Jurkat, Clone E6-1 (cell line): ENCODE data around the gene SSX4B. TPM values are rescaled to one million over a fixed set of nuclear protein-coding genes. Genes with fewer than 3 reads are reported as not detected.
"Not testable (repeated sequence)": the region's sequence is repeated elsewhere in the genome, so short reads cannot be mapped to it uniquely, and the experiment has no call there.

Source experiments
- DNase-seq: peaks from one replicate; pipeline ENCODE4 v3.0.0-alpha.2; 2011; ENCODE audit warnings: low read depth, low spot score
- H3K4me3 ChIP-seq: 2 replicates; pipeline ENCODE4 v1.5.1; 2011; ENCODE audit warnings: mild to moderate bottlenecking, low read length, control low read depth, moderate library complexity
- polyA plus RNA-seq: library from polyadenylated mRNA; unstranded; fragments of >200 nt; gene quantifications from one replicate; pipeline ENCODE4 v1.2.1, GENCODE V29; 2012; ENCODE audit warnings: missing spikeins; ENCODE audit not compliant: insufficient read length, insufficient read depth

SSX4B gene
- not detected for polyA plus RNA-seq

- not testable (repeated sequence) for H3K4me3 ChIP-seq, DNase-seq
Measured at GRCh38 chrX:48411860-48412259, at the start of gene SSX4B. Gene SSX4B, minus strand, starts transcription at chrX:48411960. Its CDS starts 588 bp downstream, at chrX:48411372.

GRCh38 chrX:48460606-48461005, 48.8 kb upstream of the SSX4B start:
- no peak overlapping the region for H3K4me3 ChIP-seq
- no peak for DNase-seq

GRCh38 chrX:48460031-48460430, 48.3 kb upstream of the SSX4B start:
- no peak overlapping the region for H3K4me3 ChIP-seq
- DNase-seq: no peak

- H3K4me3 ChIP-seq: no peak overlapping the region
- DNase-seq: no peak
Measured at GRCh38 chrX:48459483-48459882, 47.7 kb upstream of the SSX4B start.

GRCh38 chrX:48458711-48459110, 47.0 kb upstream of the SSX4B start:
- DNase-seq: no peak
- no peak overlapping the region for H3K4me3 ChIP-seq

- no peak overlapping the region for H3K4me3 ChIP-seq
- no peak for DNase-seq
Measured at GRCh38 chrX:48456628-48457331, 45.0 kb upstream of the SSX4B start.

GRCh38 chrX:48451708-48452107, 39.9 kb upstream of the SSX4B start:
- DNase-seq: no peak
- H3K4me3 ChIP-seq: no peak overlapping the region

GRCh38 chrX:48450076-48450475, 38.3 kb upstream of the SSX4B start:
- no peak for DNase-seq
- H3K4me3 ChIP-seq: no peak overlapping the region

- not testable (repeated sequence) for H3K4me3 ChIP-seq, DNase-seq
Measured at GRCh38 chrX:48447201-48447600, 35.4 kb upstream of the SSX4B start.

GRCh38 chrX:48433713-48434112, 22.0 kb upstream of the SSX4B start:
- H3K4me3 ChIP-seq, DNase-seq: not testable (repeated sequence)

- H3K4me3 ChIP-seq, DNase-seq: not testable (repeated sequence)
Measured at GRCh38 chrX:48430166-48430565, 18.4 kb upstream of the SSX4B start.

GRCh38 chrX:48429606-48430005, 17.8 kb upstream of the SSX4B start:
- DNase-seq, H3K4me3 ChIP-seq: not testable (repeated sequence)

- H3K4me3 ChIP-seq, DNase-seq: not testable (repeated sequence)
Measured at GRCh38 chrX:48427027-48427716, 15.4 kb upstream of the SSX4B start.

- H3K4me3 ChIP-seq, DNase-seq: not testable (repeated sequence)
Measured at GRCh38 chrX:48397825-48398224, 13.9 kb downstream of the SSX4B start.

- H3K4me3 ChIP-seq, DNase-seq: not testable (repeated sequence)
Measured at GRCh38 chrX:48396931-48397330, 14.8 kb downstream of the SSX4B start.

- H3K4me3 ChIP-seq, DNase-seq: not testable (repeated sequence)
Measured at GRCh38 chrX:48383239-48383638, 28.5 kb downstream of the SSX4B start, which contains the start of gene SSX4. Gene SSX4, plus strand, starts transcription at chrX:48383539. Its CDS starts 515 bp downstream, at chrX:48384054.

GRCh38 chrX:48370408-48370807, 41.4 kb downstream of the SSX4B start:
- DNase-seq, H3K4me3 ChIP-seq: not testable (repeated sequence)

- not testable (repeated sequence) for H3K4me3 ChIP-seq
Measured at GRCh38 chrX:48367717-48368408, 43.9 kb downstream of the SSX4B start.

GRCh38 chrX:48359281-48359680, 52.5 kb downstream of the SSX4B start:
- H3K4me3 ChIP-seq, DNase-seq: not testable (repeated sequence)

More at GRCh38 chrX:48367717-48368408, 43.9 kb downstream of the SSX4B start:
- not testable (repeated sequence) for DNase-seq

GRCh38 chrX:48357681-48358080, 54.1 kb downstream of the SSX4B start:
- no peak for DNase-seq
- no peak overlapping the region for H3K4me3 ChIP-seq
